GM12878 (cell line): Measurements from ENCODE around the gene CACNA1S. TPM values are rescaled to one million over a fixed set of nuclear protein-coding genes. Genes with fewer than 3 reads are reported as not detected.

ENCODE experiments used
- ATAC-seq: fragments of 200-7000 bp; cut with Tn5 transposase; 3 replicates; pipeline ENCODE4 v1.9.1; 2020; ENCODE audit warnings: mild to moderate bottlenecking, moderate library complexity
- BruUV-seq: library from RNA; stranded (reverse); fragments of 400-500 nt; replicated peaks from 2 replicates; lab custom pipeline; 2021; lab: Mats Ljungman, UMichigan
- CTCF ChIA-PET: fragments of 300-600 bp; sonication (Branson Sonifier 250); formaldehyde crosslinking; extraction: SDS; loops from one replicate; lab custom pipeline; 2021; ENCODE audit warnings: inconsistent platforms; lab: Yijun Ruan, JAX
- POLR2A ChIA-PET: fragments of 350-600 bp; formaldehyde crosslinking; extraction: SDS; loops from one replicate; lab custom pipeline; 2021; ENCODE audit warnings: inconsistent platforms; lab: Charles Lee
- RAD21 ChIA-PET: fragments of 300-600 bp; sonication (Branson Sonifier 250); formaldehyde crosslinking; loops from one replicate; lab custom pipeline; 2023; ENCODE audit warnings: antibody characterized with exemption; ENCODE audit not compliant: unreplicated experiment; lab: Charles Lee
- SMC1A ChIA-PET: fragments of 300-600 bp; sonication (Branson Sonifier 250); formaldehyde crosslinking; loops from one replicate; lab custom pipeline; 2023; ENCODE audit not compliant: unreplicated experiment, uncharacterized antibody; lab: Charles Lee
- DNase-seq: peaks from one replicate; pipeline ENCODE4 v3.0.0-alpha.2; 2011; ENCODE audit warnings: low read depth, low spot score
- FAIRE-seq: peaks from 3 replicates; lab custom pipeline; 2011; peaks lifted over from hg19 to GRCh38; lab: Jason Lieb, UNC
- H2AFZ ChIP-seq: 2 replicates; pipeline ENCODE4 v1.6.0; 2011; ENCODE audit warnings: low read depth, low read length, control low read depth; ENCODE audit not compliant: control insufficient read depth
- H3K27ac ChIP-seq: 2 replicates; pipeline ENCODE4 v1.5.1; 2011; ENCODE audit warnings: control low read depth; ENCODE audit not compliant: control insufficient read depth, insufficient read depth
- H3K27me3 ChIP-seq, 2 experiments: replicated peaks in 1 of 2; 2 replicates each; pipeline versions ENCODE4 v1.6.0 to v1.6.1; 2011; ENCODE audit warnings: low read length in 1 of 2; ENCODE audit not compliant: control insufficient read depth in 2 of 2, insufficient read depth in 2 of 2
- H3K36me3 ChIP-seq, 2 experiments: 2 replicates each; pipeline ENCODE4 v1.5.1; 2011; ENCODE audit warnings: low read length in 1 of 2; ENCODE audit not compliant: control insufficient read depth in 2 of 2, insufficient read depth in 2 of 2
- H3K4me1 ChIP-seq: 2 replicates; pipeline ENCODE4 v1.6.1; 2011; ENCODE audit warnings: mild to moderate bottlenecking, low read length, moderate library complexity, mixed read lengths; ENCODE audit not compliant: control insufficient read depth, insufficient read depth
- H3K4me2 ChIP-seq: 2 replicates; pipeline ENCODE4 v1.6.0; 2011; ENCODE audit warnings: control low read depth; ENCODE audit not compliant: control insufficient read depth, insufficient read depth
- H3K4me3 ChIP-seq: fragments of 200-600 bp; sonication (generic); 2 replicates; pipeline ENCODE4 v1.5.1; 2016
- H3K79me2 ChIP-seq: 2 replicates; pipeline ENCODE4 v1.6.0; 2011; ENCODE audit warnings: low read length; ENCODE audit not compliant: control insufficient read depth, insufficient read depth
- H3K9ac ChIP-seq: 2 replicates; pipeline ENCODE4 v1.8.0; 2011; ENCODE audit warnings: low read length, control low read depth, mixed read lengths; ENCODE audit not compliant: control insufficient read depth, insufficient read depth
- H3K9me3 ChIP-seq: replicated peaks from 3 replicates; pipeline ENCODE4 v1.5.1; 2011; ENCODE audit warnings: mild to moderate bottlenecking, low read length; ENCODE audit not compliant: control insufficient read depth, insufficient read depth
- H4K20me1 ChIP-seq: 2 replicates; pipeline ENCODE4 v1.6.0; 2011; ENCODE audit not compliant: control insufficient read depth, insufficient read depth
- ESRRA ChIP-seq: IDR thresholded peaks from 2 replicates; pipeline ENCODE4 v1.6.1; 2012; ENCODE audit warnings: mild to moderate bottlenecking, low read length, improper control_type of control experiment
- HCFC1 ChIP-seq: fragments of 150-350 bp; IDR thresholded peaks from 2 replicates; pipeline ENCODE4 v1.6.1; 2014; ENCODE audit warnings: low read length
- IKZF1 ChIP-seq: fragments of 450-650 bp; conservative IDR thresholded peaks from 2 replicates; pipeline ENCODE4 v1.6.1; 2017; ENCODE audit warnings: antibody characterized with exemption, mild to moderate bottlenecking
- IKZF2 ChIP-seq, 2 experiments: fragments of 450-650 bp; IDR thresholded peaks; 2 replicates each; pipeline ENCODE4 v1.6.1; 2017; ENCODE audit warnings: mild to moderate bottlenecking in 2 of 2, moderate library complexity in 2 of 2
- PAX8 ChIP-seq: fragments of 450-650 bp; IDR thresholded peaks from 2 replicates; pipeline ENCODE4 v1.6.1; 2017; ENCODE audit warnings: mild to moderate bottlenecking, moderate library complexity
- RAD51 ChIP-seq: fragments of 450-650 bp; IDR thresholded peaks from 2 replicates; pipeline ENCODE4 v1.6.1; 2016; ENCODE audit warnings: moderate library complexity, mild to moderate bottlenecking, inconsistent platforms
- RELA ChIP-seq: fragments of 450-650 bp; IDR thresholded peaks from 2 replicates; pipeline ENCODE4 v1.8.0; 2014; ENCODE audit warnings: borderline replicate concordance; ENCODE audit not compliant: partially characterized antibody
- RFX5 ChIP-seq: IDR thresholded peaks from 2 replicates; pipeline ENCODE4 v1.6.1; 2011; ENCODE audit warnings: low read depth, low read length, improper control_type of control experiment
- SMC3 ChIP-seq: IDR thresholded peaks from 2 replicates; pipeline ENCODE4 v1.6.1; 2011; ENCODE audit warnings: low read length, improper control_type of control experiment, borderline replicate concordance
- STAT3 ChIP-seq: IDR thresholded peaks from 2 replicates; pipeline ENCODE4 v1.6.1; 2011; ENCODE audit warnings: low read depth, low read length, improper control_type of control experiment
- SUZ12 ChIP-seq: fragments of 200-600 bp; sonication (generic); IDR thresholded peaks from one replicate; pipeline ENCODE4 v1.6.1; 2018; ENCODE audit warnings: antibody characterized with exemption, mild to moderate bottlenecking; ENCODE audit not compliant: unreplicated experiment
- TBL1XR1 ChIP-seq: IDR thresholded peaks from 2 replicates; pipeline ENCODE4 v1.6.1; 2012; ENCODE audit warnings: low read depth, low read length, improper control_type of control experiment
- TCF12 ChIP-seq: IDR thresholded peaks from 2 replicates; pipeline ENCODE4 v1.6.1; 2011; ENCODE audit warnings: low read depth, mild to moderate bottlenecking, low read length
- WGBS: methylation state at CpG from one replicate; pipeline ENCODE4 v1.1.6; 2016; ENCODE audit warnings: low lambda C conversion rate; ENCODE audit not compliant: insufficient replicate concordance, insufficient coverage; ENCODE audit errors: missing lambda C conversion rate; 5-methylcytosine and 5-hydroxymethylcytosine counted together
- in situ Hi-C: fragments of 300-500 bp; cut with MboI; formaldehyde crosslinking; loops from 9 replicates; pipeline ENCODE4 v1.14.3; 2018; ENCODE audit warnings: mixed read lengths
- intact Hi-C: fragments of 100-400 bp; cut with micrococcal nuclease; formaldehyde crosslinking; loops from one replicate; pipeline ENCODE4 v1.14.2; 2022; ENCODE audit not compliant: unreplicated experiment
- polyA plus RNA-seq, 11 experiments: library from polyadenylated mRNA; depleted of rRNA in 4 of 11; unstranded in 6 of 11; stranded (reverse) in 5 of 11; fragments of >200 nt; fragmentation: Nextera tagmentation in 4 of 11; fragmentation: Illumina TruSeq in 1 of 11; extraction: Ambion mirVana in 4 of 11; extraction: Trizol in 1 of 11; gene quantifications; 1 replicate in 1 of 11; 2 replicates in 10 of 11; pipeline versions ENCODE4 v1.2.1 to v1.2.3, GENCODE V29; 2011 to 2016; ENCODE audit warnings: inconsistent platforms in 2 of 11, missing spikeins in 2 of 11, low read depth in 1 of 11
- total RNA-seq, 4 experiments: library from RNA; depleted of rRNA in 3 of 4; stranded (reverse); fragments of >200 nt in 3 of 4; fragmentation: Illumina TruSeq in 1 of 4; extraction: Trizol in 1 of 4; gene quantifications; 2 replicates each; pipeline versions ENCODE4 v1.2.1 to v1.2.3, GENCODE V29; 2013 to 2021
- TF ChIP-seq, protein P1 (sequence below): fragments of 450-650 bp; IDR thresholded peaks from 2 replicates; pipeline ENCODE4 v1.6.1; 2016; ENCODE audit warnings: mild to moderate bottlenecking, moderate library complexity, borderline replicate concordance
- TF ChIP-seq, protein P2 (sequence below): fragments of 450-650 bp; IDR thresholded peaks from 2 replicates; pipeline ENCODE4 v1.6.1; 2018; ENCODE audit warnings: mild to moderate bottlenecking, low read depth, moderate library complexity; ENCODE audit not compliant: partially characterized antibody
- TF ChIP-seq, protein P3 (sequence below): fragments of 450-650 bp; IDR thresholded peaks from 2 replicates; pipeline ENCODE4 v1.6.1; 2017; ENCODE audit warnings: low read depth, mild to moderate bottlenecking, moderate library complexity

The CACNA1S gene
- total and polyA plus RNA-seq, 10 of the 15 experiments (the other 5 are each of a cell fraction or from before 2014, with no cell fraction given), result under 0.01 to 0.04 (median 0.02) TPM; not detected in 6

DNA sequence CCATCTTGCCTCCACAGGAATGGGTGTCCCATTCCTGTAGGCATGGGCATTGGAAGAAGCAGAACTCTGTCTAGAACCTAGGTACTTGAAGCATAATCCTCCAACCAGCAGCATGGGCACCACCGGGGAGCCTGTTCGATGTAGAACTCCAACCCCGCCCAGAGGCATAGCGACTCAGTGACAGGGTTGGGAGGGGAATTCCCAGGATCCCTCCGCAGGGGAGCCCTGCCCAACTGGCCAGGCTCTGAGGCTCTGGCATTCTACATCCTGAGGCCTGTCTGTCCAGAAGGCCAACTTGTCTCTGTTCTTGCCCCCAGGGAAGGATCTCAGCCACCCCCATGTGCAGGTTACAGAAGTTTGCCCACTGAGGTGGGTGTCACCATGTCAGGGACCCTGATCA, 38.2 kb downstream of the CACNA1S start:
- no peak overlapping the region for H3K27ac ChIP-seq
- ChIA-PET SMC1A (interaction anchor here (0.6 kb wide), 1 partner anchor 479 kb away, joined by 3 read pairs; no protein-coding TSS in a partner anchor), CTCF (no interaction called here)
- in situ Hi-C loops, result no loop called here
- no peak for DNase-seq
- peaks cover 2 to 8% of the 10 kb centered on the region in 2 experiments for H3K27me3 ChIP-seq
- no peaks in the 10 kb centered on the region for H3K4me1 ChIP-seq
- H2AFZ ChIP-seq, result no peak overlapping the region
- H3K4me2 ChIP-seq, result no peak overlapping the region
- no peaks in the 10 kb centered on the region for H3K36me3 ChIP-seq
- intact Hi-C loops, result no loop called here
- 71% methylated on average over 5 of the region's 5 CpGs for WGBS
- no TSS peak for BruUV-seq
- no peaks in the 10 kb centered on the region for H4K20me1 ChIP-seq
- TF ChIP-seq, protein P1, sequence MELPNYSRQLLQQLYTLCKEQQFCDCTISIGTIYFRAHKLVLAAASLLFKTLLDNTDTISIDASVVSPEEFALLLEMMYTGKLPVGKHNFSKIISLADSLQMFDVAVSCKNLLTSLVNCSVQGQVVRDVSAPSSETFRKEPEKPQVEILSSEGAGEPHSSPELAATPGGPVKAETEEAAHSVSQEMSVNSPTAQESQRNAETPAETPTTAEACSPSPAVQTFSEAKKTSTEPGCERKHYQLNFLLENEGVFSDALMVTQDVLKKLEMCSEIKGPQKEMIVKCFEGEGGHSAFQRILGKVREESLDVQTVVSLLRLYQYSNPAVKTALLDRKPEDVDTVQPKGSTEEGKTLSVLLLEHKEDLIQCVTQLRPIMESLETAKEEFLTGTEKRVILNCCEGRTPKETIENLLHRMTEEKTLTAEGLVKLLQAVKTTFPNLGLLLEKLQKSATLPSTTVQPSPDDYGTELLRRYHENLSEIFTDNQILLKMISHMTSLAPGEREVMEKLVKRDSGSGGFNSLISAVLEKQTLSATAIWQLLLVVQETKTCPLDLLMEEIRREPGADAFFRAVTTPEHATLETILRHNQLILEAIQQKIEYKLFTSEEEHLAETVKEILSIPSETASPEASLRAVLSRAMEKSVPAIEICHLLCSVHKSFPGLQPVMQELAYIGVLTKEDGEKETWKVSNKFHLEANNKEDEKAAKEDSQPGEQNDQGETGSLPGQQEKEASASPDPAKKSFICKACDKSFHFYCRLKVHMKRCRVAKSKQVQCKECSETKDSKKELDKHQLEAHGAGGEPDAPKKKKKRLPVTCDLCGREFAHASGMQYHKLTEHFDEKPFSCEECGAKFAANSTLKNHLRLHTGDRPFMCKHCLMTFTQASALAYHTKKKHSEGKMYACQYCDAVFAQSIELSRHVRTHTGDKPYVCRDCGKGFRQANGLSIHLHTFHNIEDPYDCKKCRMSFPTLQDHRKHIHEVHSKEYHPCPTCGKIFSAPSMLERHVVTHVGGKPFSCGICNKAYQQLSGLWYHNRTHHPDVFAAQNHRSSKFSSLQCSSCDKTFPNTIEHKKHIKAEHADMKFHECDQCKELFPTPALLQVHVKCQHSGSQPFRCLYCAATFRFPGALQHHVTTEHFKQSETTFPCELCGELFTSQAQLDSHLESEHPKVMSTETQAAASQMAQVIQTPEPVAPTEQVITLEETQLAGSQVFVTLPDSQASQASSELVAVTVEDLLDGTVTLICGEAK, result no peak
- TF ChIP-seq RFX5, result no peak
- TF ChIP-seq PAX8, result no peak
- no peak for TF ChIP-seq HCFC1
- no peak for TF ChIP-seq SMC3
- no peak for TF ChIP-seq ESRRA
- no peak for TF ChIP-seq RELA
- no peak for TF ChIP-seq RAD51
- TF ChIP-seq, protein P2, sequence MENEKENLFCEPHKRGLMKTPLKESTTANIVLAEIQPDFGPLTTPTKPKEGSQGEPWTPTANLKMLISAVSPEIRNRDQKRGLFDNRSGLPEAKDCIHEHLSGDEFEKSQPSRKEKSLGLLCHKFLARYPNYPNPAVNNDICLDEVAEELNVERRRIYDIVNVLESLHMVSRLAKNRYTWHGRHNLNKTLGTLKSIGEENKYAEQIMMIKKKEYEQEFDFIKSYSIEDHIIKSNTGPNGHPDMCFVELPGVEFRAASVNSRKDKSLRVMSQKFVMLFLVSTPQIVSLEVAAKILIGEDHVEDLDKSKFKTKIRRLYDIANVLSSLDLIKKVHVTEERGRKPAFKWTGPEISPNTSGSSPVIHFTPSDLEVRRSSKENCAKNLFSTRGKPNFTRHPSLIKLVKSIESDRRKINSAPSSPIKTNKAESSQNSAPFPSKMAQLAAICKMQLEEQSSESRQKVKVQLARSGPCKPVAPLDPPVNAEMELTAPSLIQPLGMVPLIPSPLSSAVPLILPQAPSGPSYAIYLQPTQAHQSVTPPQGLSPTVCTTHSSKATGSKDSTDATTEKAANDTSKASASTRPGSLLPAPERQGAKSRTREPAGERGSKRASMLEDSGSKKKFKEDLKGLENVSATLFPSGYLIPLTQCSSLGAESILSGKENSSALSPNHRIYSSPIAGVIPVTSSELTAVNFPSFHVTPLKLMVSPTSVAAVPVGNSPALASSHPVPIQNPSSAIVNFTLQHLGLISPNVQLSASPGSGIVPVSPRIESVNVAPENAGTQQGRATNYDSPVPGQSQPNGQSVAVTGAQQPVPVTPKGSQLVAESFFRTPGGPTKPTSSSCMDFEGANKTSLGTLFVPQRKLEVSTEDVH, result no peak
- no peak for TF ChIP-seq IKZF2 (IDR thresholded peaks at IDR 0.05)
- no peak for TF ChIP-seq TBL1XR1
- no peak for TF ChIP-seq SUZ12
- TF ChIP-seq, protein P3, sequence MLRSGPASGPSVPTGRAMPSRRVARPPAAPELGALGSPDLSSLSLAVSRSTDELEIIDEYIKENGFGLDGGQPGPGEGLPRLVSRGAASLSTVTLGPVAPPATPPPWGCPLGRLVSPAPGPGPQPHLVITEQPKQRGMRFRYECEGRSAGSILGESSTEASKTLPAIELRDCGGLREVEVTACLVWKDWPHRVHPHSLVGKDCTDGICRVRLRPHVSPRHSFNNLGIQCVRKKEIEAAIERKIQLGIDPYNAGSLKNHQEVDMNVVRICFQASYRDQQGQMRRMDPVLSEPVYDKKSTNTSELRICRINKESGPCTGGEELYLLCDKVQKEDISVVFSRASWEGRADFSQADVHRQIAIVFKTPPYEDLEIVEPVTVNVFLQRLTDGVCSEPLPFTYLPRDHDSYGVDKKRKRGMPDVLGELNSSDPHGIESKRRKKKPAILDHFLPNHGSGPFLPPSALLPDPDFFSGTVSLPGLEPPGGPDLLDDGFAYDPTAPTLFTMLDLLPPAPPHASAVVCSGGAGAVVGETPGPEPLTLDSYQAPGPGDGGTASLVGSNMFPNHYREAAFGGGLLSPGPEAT, result no peak
- TF ChIP-seq TCF12, result no peak
- TF ChIP-seq STAT3, result no peak
- no peak for TF ChIP-seq IKZF1
- TF ChIP-seq, all 136 proteins: peak for 0
- ATAC-seq, result no peak
- no peaks in the 10 kb centered on the region for H3K9me3 ChIP-seq
- RAD21 ChIA-PET, result no interaction called here
- no peak overlapping the region for H3K9ac ChIP-seq
- FAIRE-seq, result no peak
- POLR2A ChIA-PET, result no interaction called here
- no peaks in the 10 kb centered on the region for H3K79me2 ChIP-seq
- H3K4me3 ChIP-seq, result no peak overlapping the region
